T-cell (primary cell): ENCODE results near the gene PITX1. TPM values are rescaled to one million over a fixed set of nuclear protein-coding genes. Genes with fewer than 3 reads are reported as not detected.

ENCODE experiments used
- ATAC-seq, 4 experiments: fragments of 200-7000 bp in 3 of 4; fragments of 150-1000 bp in 1 of 4; cut with Tn5 transposase; replicated peaks in 1 of 4; 1 replicate in 3 of 4; 2 replicates in 1 of 4; pipeline ENCODE4 v1.10.0; 2021; ENCODE audit warnings: moderate library complexity in 3 of 4, mild to moderate bottlenecking in 2 of 4, moderate number of reproducible peaks in 1 of 4
- CTCF ChIA-PET, 2 donors: fragments of 300-600 bp; sonication (Branson Sonifier 250); formaldehyde crosslinking; loops; one replicate each; lab custom pipeline; 2022; ENCODE audit warnings: antibody characterized with exemption in 2 of 2; lab: Charles Lee
- POLR2A ChIA-PET, 2 donors: fragments of 300-600 bp; sonication (Branson Sonifier 250); formaldehyde crosslinking; loops; one replicate each; lab custom pipeline; 2022; ENCODE audit warnings: antibody characterized with exemption in 2 of 2; lab: Charles Lee
- DNase-seq, 35 experiments: peaks; one replicate each; pipeline versions ENCODE4 v3.0.0 to v3.0.0-alpha.2; 2013 to 2023
- H3K27ac ChIP-seq: one replicate; pipeline ENCODE4 v1.5.1; 2013; ENCODE audit warnings: low read length
- H3K27me3 ChIP-seq, 2 experiments: replicated peaks in 1 of 2; 1 replicate in 1 of 2; 2 replicates in 1 of 2; pipeline versions ENCODE4 v1.6.1 to v1.7.0; 2013; ENCODE audit warnings: low read length in 1 of 2, mixed read lengths in 1 of 2; ENCODE audit not compliant: control insufficient read depth in 2 of 2, insufficient read depth in 2 of 2; ENCODE audit errors: extremely low read depth in 1 of 2
- H3K36me3 ChIP-seq, 2 donors: 1 replicate in 1 of 2; 2 replicates in 1 of 2; pipeline versions ENCODE4 v1.6.1 to v1.7.0; 2013; ENCODE audit warnings: low read length in 1 of 2; ENCODE audit not compliant: control insufficient read depth in 2 of 2, insufficient read depth in 1 of 2; ENCODE audit errors: extremely low read depth in 1 of 2
- H3K4me1 ChIP-seq, 2 experiments: 1 replicate in 1 of 2; 2 replicates in 1 of 2; pipeline versions ENCODE4 v1.6.1 to v1.7.0; 2013; ENCODE audit warnings: low read length in 2 of 2, mixed read lengths in 1 of 2; ENCODE audit not compliant: insufficient read depth in 2 of 2, control insufficient read depth in 1 of 2; ENCODE audit errors: extremely low read depth in 1 of 2
- H3K4me3 ChIP-seq, 2 donors: 1 replicate in 1 of 2; 2 replicates in 1 of 2; pipeline versions ENCODE4 v1.5.1 to v1.7.0; 2013; ENCODE audit warnings: mild to moderate bottlenecking in 2 of 2, low read length in 1 of 2, moderate library complexity in 1 of 2; ENCODE audit not compliant: control insufficient read depth in 1 of 2; ENCODE audit errors: extremely low read depth in 1 of 2
- H3K9me3 ChIP-seq: 2 replicates; pipeline ENCODE4 v1.7.0; 2013
- H3K27ac Mint-ChIP-seq, 2 donors: one replicate each; pipeline ENCODE4 v1.8.0; 2020 to 2021; ENCODE audit warnings: mild to moderate bottlenecking in 2 of 2, mixed read lengths in 2 of 2
- H3K27me3 Mint-ChIP-seq, 2 donors: one replicate each; pipeline ENCODE4 v1.8.0; 2021 to 2022; ENCODE audit warnings: mixed read lengths in 2 of 2
- H3K36me3 Mint-ChIP-seq: one replicate; pipeline ENCODE4 v1.8.0; 2021; ENCODE audit warnings: mixed read lengths
- H3K4me1 Mint-ChIP-seq, 3 donors: one replicate each; pipeline ENCODE4 v1.8.0; 2020 to 2022; ENCODE audit warnings: mixed read lengths in 3 of 3, mild to moderate bottlenecking in 1 of 3
- H3K4me3 Mint-ChIP-seq, 3 donors: one replicate each; pipeline ENCODE4 v1.8.0; 2020 to 2022; ENCODE audit warnings: mild to moderate bottlenecking in 3 of 3, mixed read lengths in 3 of 3, moderate library complexity in 3 of 3
- H3K9me3 Mint-ChIP-seq, 3 donors: one replicate each; pipeline ENCODE4 v1.8.0; 2020 to 2022; ENCODE audit warnings: mixed read lengths in 3 of 3
- WGBS: methylation state at CpG from one replicate; pipeline ENCODE4 v1.1.5; 2013; ENCODE audit warnings: missing lambda C conversion rate; ENCODE audit not compliant: insufficient coverage; 5-methylcytosine and 5-hydroxymethylcytosine counted together
- total RNA-seq, 35 experiments: library from RNA in 6 of 35; stranded (reverse) in 6 of 35; fragments of 120-200 nt in 1 of 35; gene quantifications; one replicate each; pipeline versions ENCODE4 v1.2.1 to v1.2.4 and lab custom pipeline; 2013 to 2026

The PITX1 gene
- total RNA-seq, 5 donors from 2014 or later (not counting 1 experiment from before 2014, with no cell fraction given), result 0.32 to 0.38 TPM; not detected in 3

GRCh38 chr5:135057233-135057632 lies 23.2 kb upstream of the PITX1 start:
- no peak overlapping the region for H3K27ac Mint-ChIP-seq
- DNase-seq (no peak), ATAC-seq (no peak)
- ChIA-PET CTCF (no interaction called here), POLR2A (no interaction called here)
- no peaks in the 10 kb centered on the region for H3K36me3 Mint-ChIP-seq
- H3K27me3 Mint-ChIP-seq, result peaks cover 38 to 47% of the 10 kb centered on the region in 2 donors
- Histone ChIP-seq H3K36me3 (no peaks in the 10 kb centered on the region), H3K4me3 (no peak overlapping the region), H3K4me1 (no peaks in the 10 kb centered on the region), H3K27me3 (peaks cover 3 to 49% of the 10 kb centered on the region in 2 experiments), H3K9me3 (no peaks in the 10 kb centered on the region), H3K27ac (no peak overlapping the region)
- H3K4me3 Mint-ChIP-seq, result no peak overlapping the region
- WGBS, result 29% methylated on average over 1 of the region's 2 CpGs
- H3K9me3 Mint-ChIP-seq, result no peaks in the 10 kb centered on the region
- H3K4me1 Mint-ChIP-seq, result peaks cover 0 to 5% (median 0%) of the 10 kb centered on the region in 3 donors

GRCh38 chr5:135056316-135057030 lies 22.4 kb upstream of the PITX1 start:
- ChIA-PET POLR2A (no interaction called here), CTCF (no interaction called here)
- WGBS, result 93% methylated on average over 6 of the region's 8 CpGs
- Histone ChIP-seq H3K9me3 (no peaks in the 10 kb centered on the region), H3K4me1 (no peaks in the 10 kb centered on the region), H3K36me3 (no peaks in the 10 kb centered on the region), H3K27me3 (peaks cover 3 to 54% of the 10 kb centered on the region in 2 experiments), H3K4me3 (no peak overlapping the region), H3K27ac (no peak overlapping the region)
- no peaks in the 10 kb centered on the region for H3K9me3 Mint-ChIP-seq
- H3K4me3 Mint-ChIP-seq, result no peak overlapping the region
- DNase-seq (no peak), ATAC-seq (no peak)
- peaks cover 0 to 5% (median 0%) of the 10 kb centered on the region in 3 donors for H3K4me1 Mint-ChIP-seq
- peaks cover 42 to 50% of the 10 kb centered on the region in 2 donors for H3K27me3 Mint-ChIP-seq
- H3K27ac Mint-ChIP-seq, result no peak overlapping the region
- no peaks in the 10 kb centered on the region for H3K36me3 Mint-ChIP-seq

- Histone ChIP-seq H3K4me1 (no peaks in the 10 kb centered on the region), H3K27ac (no peak overlapping the region), H3K4me3 (no peak overlapping the region), H3K9me3 (no peaks in the 10 kb centered on the region), H3K36me3 (no peaks in the 10 kb centered on the region), H3K27me3 (peaks cover 10 to 60% of the 10 kb centered on the region in 2 experiments)
- ChIA-PET POLR2A (no interaction called here), CTCF (interaction anchor here in 1 of 2 donors (0.7 kb wide), 1 partner anchor 84 kb away, joined by 3 read pairs; no protein-coding TSS in a partner anchor)
- Mint-ChIP-seq H3K4me3 (no peak overlapping the region), H3K27me3 (peaks cover 51 to 54% of the 10 kb centered on the region in 2 donors), H3K27ac (no peak overlapping the region), H3K9me3 (no peaks in the 10 kb centered on the region), H3K36me3 (no peaks in the 10 kb centered on the region), H3K4me1 (peaks cover 0 to 5% (median 0%) of the 10 kb centered on the region in 3 donors)
- no peak for DNase-seq
- no peak for ATAC-seq
- WGBS, result 86% methylated on average over 2 of the region's 5 CpGs
These were observed 21.4 kb upstream of the PITX1 start for GRCh38 chr5:135055396-135055795.

- CTCF ChIA-PET, result interaction anchor here in 1 of 2 donors (0.7 kb wide), 1 partner anchor 83 kb away, joined by 3 read pairs; no protein-coding TSS in a partner anchor
- POLR2A ChIA-PET, result no interaction called here
- Mint-ChIP-seq H3K9me3 (no peaks in the 10 kb centered on the region), H3K27ac (no peak overlapping the region), H3K4me3 (no peak overlapping the region), H3K4me1 (peaks cover 0 to 5% (median 0%) of the 10 kb centered on the region in 3 donors), H3K27me3 (peaks cover 56 to 61% of the 10 kb centered on the region in 2 donors), H3K36me3 (no peaks in the 10 kb centered on the region)
- Histone ChIP-seq H3K4me3 (no peak overlapping the region), H3K4me1 (no peaks in the 10 kb centered on the region), H3K27ac (no peak overlapping the region), H3K9me3 (no peaks in the 10 kb centered on the region), H3K27me3 (peaks cover 10 to 60% of the 10 kb centered on the region in 2 experiments), H3K36me3 (no peaks in the 10 kb centered on the region)
- ATAC-seq (no peak), DNase-seq (no peak)
- WGBS, result 71% methylated on average over 1 of the region's 2 CpGs
These were observed 20.5 kb upstream of the PITX1 start for GRCh38 chr5:135054546-135054945.

GRCh38 chr5:135053989-135054388 lies 20.0 kb upstream of the PITX1 start:
- CTCF ChIA-PET, result no interaction called here

GRCh38 chr5:135053278-135053677 lies 19.2 kb upstream of the PITX1 start:
- H3K36me3 ChIP-seq, result no peaks in the 10 kb centered on the region
- no peaks in the 10 kb centered on the region for H3K9me3 ChIP-seq
- no peak overlapping the region for H3K4me3 ChIP-seq
- WGBS, result 29% methylated on average over 1 of the region's 3 CpGs
- Mint-ChIP-seq H3K4me3 (no peak overlapping the region), H3K9me3 (no peaks in the 10 kb centered on the region), H3K27me3 (peaks cover 59 to 67% of the 10 kb centered on the region in 2 donors), H3K4me1 (peaks cover 0 to 5% (median 0%) of the 10 kb centered on the region in 3 donors), H3K36me3 (no peaks in the 10 kb centered on the region), H3K27ac (no peak overlapping the region)
- H3K27ac ChIP-seq, result no peak overlapping the region
- DNase-seq (no peak), ATAC-seq (no peak)
- POLR2A ChIA-PET, result no interaction called here
- no peaks in the 10 kb centered on the region for H3K4me1 ChIP-seq
- peaks cover 10 to 61% of the 10 kb centered on the region in 2 experiments for H3K27me3 ChIP-seq
- CTCF ChIA-PET, result no interaction called here

More at GRCh38 chr5:135053989-135054388, 20.0 kb upstream of the PITX1 start:
- peaks cover 10 to 59% of the 10 kb centered on the region in 2 experiments for H3K27me3 ChIP-seq
- H3K4me3 Mint-ChIP-seq, result no peak overlapping the region
- peaks cover 0 to 5% (median 0%) of the 10 kb centered on the region in 3 donors for H3K4me1 Mint-ChIP-seq
- peaks cover 59 to 66% of the 10 kb centered on the region in 2 donors for H3K27me3 Mint-ChIP-seq
- H3K27ac Mint-ChIP-seq, result no peak overlapping the region
- no peaks in the 10 kb centered on the region for H3K9me3 Mint-ChIP-seq
- no peaks in the 10 kb centered on the region for H3K36me3 Mint-ChIP-seq
- no peaks in the 10 kb centered on the region for H3K4me1 ChIP-seq
- no peaks in the 10 kb centered on the region for H3K9me3 ChIP-seq
- no peak overlapping the region for H3K4me3 ChIP-seq
- DNase-seq (no peak), ATAC-seq (no peak)
- POLR2A ChIA-PET, result no interaction called here
- no peak overlapping the region for H3K27ac ChIP-seq
- 63% methylated on average over 8 of the region's 8 CpGs for WGBS
- H3K36me3 ChIP-seq, result no peaks in the 10 kb centered on the region
